G401.6 (cell line): Measurements from ENCODE around the gene COMMD1.
"Not testable (repeated sequence)": the region's sequence is repeated elsewhere in the genome, so short reads cannot be mapped to it uniquely, and the experiment has no call there.

ENCODE experiments used
- FAIRE-seq: peaks from 2 replicates; lab custom pipeline; 2012; peaks lifted over from hg19 to GRCh38; lab: Jason Lieb, UNC

COMMD1 gene

DNA sequence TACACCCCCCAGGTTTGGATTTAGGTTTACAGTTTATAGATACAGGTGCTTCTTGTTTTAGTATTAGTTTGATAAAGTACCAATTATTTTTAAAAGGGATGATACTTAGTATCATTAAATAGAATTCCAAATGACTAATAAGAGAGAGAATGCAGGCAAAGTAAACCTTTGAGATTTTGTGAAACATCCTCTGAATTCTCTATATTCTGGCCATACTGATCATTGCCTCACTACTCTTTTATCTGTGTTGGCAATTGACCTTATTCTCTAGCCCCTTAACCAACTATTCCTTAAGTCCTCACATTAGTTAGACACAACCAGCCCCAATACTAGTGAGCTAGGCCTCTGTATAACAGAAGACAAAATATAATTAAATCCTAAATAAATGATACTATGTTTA lies 125.4 kb downstream of the COMMD1 start:
- no peak for FAIRE-seq

GRCh38 chr2:62032096-62032495 lies 126.6 kb downstream of the COMMD1 start:
- FAIRE-seq: no peak

GRCh38 chr2:62034715-62035114 lies 129.2 kb downstream of the COMMD1 start:
- FAIRE-seq: no peak

GRCh38 chr2:62036229-62036628 lies 130.8 kb downstream of the COMMD1 start:
- FAIRE-seq: no peak

- FAIRE-seq: no peak
These were observed 131.3 kb downstream of the COMMD1 start for GRCh38 chr2:62036761-62037250.

DNA sequence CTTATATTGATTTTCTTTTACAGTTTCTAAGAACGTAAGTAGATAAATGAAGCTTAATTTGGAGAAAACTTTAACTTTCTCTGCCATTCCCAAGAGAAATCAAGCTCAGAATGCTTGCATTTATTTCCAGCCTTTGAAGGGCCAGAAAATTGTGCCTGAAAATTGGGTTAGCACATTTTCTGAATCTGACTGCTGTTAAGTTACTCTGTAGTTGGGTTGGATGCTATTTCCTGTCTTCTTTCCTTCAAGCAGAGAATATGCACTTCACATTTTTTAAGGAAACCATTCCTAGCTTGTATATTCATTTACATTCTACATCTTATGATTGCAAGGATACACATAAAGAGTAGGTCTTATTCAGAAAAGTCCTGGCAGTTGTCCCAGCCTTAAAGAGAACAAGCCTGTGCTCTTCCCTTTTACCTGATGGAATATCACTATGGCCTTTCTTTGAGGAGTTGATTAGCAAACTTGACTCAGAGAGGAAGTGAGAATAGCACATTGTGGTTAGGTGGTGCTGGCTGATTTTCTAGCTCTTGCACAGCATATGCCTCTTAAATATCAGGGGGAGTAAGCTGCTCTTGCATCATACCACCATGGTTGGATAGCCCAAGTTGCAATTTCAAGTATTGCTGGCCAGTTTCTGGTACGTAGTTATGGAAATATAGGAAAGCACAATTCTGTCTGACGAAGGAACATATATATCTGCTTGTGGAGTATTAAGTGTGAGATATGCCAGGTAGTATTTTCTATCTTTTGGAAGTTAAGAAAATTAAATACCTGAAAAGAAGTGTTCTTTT lies 133.7 kb downstream of the COMMD1 start:
- no peak for FAIRE-seq

GRCh38 chr2:62040926-62041325 lies 135.5 kb downstream of the COMMD1 start:
- no peak for FAIRE-seq

GRCh38 chr2:62041701-62042385 lies 136.4 kb downstream of the COMMD1 start:
- FAIRE-seq: not testable (repeated sequence)

DNA sequence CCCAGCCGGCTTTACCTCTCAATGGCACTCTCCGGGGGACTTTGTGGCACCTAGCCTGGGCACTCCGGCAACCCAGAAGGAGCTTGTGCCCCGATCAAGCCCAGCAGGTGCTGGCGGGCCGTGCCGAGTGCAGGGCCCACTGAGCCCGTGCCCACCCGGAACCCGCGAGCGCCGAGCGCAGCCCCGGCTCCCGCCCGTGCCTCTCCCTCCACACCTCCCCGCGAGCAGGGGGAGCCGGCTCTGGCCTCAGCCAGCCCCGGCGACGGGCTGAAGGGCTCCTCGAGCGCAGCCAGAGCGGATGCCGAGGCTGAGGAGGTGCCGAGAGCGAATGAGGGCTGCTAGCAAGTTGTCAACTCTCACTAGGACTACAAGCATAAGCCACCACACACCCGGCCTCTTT lies 136.9 kb downstream of the COMMD1 start:
- no peak for FAIRE-seq

DNA sequence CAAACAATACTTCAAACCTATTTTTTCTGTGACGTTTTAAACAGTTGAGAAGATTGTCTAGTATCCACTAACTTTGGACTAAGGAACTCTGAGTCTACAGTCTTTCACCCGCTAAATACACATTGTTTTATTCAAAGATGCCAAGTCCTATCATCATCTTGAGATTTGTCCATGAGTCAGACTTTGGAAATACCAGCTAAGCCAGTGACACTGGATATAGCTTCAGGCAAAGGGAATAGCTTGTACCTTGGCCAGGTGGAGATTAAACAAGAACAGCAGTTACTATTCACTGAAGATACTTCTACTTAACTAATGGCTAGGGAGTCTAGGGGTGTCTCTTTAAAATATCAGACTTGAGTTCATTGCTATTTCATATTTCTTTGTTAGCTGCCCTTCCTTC lies 137.5 kb downstream of the COMMD1 start:
- no peak for FAIRE-seq

GRCh38 chr2:62045017-62045543 lies 139.6 kb downstream of the COMMD1 start:
- FAIRE-seq: no peak

- FAIRE-seq: no peak
These were observed 140.7 kb downstream of the COMMD1 start for GRCh38 chr2:62046141-62046540.

DNA sequence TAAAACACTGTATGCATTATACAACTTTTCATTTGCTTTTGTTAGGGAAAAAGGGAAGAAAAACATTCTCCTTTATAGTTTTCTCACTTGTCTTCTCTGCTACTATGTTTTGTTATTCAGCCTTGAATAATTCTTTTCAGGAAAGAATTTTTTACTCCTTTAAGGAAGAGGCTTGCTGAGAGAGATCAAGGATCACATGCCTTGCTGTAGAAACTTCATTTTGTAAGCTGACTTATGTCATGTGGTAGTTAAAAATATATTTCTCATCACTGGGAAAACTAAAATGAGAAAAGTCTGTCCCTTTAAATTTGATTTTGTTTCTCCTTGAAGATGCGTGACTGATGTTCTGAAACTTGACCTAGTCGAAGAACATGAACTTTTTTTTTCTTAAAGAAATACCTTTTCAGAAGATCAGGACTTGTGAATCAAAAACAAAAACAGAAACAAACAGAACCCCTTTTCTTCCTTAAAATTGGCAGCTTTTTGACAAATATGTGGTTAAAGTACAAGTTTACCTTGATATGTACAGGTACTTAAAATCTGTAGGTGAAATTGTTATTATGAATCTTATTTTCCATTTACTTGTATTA lies 145.1 kb downstream of the COMMD1 start:
- FAIRE-seq: no peak

DNA sequence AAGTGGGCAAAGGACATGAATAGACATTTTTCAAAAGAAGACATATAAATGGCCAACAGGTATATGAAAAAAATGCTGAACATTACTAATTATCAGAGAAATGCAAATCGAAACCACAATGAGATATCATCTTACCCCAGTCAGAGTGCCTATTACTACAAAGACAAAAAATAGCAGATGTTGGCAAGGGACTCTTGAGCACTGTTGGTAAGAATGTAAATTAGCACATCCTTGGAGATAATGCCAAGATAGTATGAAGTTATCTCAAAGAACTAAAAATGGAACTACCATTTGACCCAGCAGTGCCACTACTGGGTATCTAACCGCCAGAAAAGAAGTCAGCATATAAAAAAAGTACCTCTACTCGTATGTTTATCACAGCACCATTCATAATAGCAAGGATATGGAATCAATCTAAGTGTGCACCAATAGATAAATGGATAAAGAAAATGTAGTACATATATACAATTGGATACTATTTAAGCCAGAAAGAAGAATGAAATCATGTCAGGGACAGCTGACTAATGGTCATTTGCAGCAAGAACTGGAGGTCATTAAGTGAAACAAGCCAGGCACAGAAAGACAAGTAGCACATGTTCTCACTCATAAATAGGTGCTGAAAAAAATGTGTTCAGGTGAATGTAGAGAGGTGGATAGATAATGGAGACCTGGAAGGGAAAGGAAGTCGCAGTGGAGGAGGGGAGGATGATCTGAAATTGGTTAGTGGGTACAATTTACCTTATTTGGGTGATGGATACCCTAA lies 148.7 kb downstream of the COMMD1 start:
- FAIRE-seq: no peak

GRCh38 chr2:62054916-62055450 lies 149.5 kb downstream of the COMMD1 start:
- no peak for FAIRE-seq

DNA sequence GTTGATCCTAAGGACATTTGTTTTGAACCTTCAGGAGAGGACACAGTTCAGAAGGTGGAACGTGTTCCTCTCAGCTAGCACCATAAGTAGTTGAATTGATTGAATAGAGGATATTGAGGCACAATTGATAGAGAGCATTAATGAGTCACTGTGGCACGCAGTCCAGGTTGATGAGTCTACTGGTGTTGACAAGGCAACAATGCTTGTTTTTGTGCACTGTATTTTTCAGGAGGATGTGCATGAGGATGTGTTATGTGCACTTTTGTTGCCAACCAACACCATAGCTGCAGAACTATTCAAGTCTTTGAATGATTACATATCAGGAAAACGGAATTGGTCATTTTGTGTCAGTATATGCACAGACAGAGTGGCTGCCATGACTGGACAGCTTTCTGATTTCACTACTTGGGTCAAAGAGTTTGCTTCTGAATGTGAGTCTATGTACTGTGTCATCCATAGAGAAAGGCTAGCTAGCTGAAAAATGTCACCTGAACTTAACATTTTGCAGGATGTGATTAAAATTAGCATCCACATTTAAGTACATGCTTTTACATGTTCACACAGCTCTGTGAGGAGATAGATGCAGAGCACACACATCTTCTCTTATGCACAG lies 150.4 kb downstream of the COMMD1 start:
- FAIRE-seq: no peak

DNA sequence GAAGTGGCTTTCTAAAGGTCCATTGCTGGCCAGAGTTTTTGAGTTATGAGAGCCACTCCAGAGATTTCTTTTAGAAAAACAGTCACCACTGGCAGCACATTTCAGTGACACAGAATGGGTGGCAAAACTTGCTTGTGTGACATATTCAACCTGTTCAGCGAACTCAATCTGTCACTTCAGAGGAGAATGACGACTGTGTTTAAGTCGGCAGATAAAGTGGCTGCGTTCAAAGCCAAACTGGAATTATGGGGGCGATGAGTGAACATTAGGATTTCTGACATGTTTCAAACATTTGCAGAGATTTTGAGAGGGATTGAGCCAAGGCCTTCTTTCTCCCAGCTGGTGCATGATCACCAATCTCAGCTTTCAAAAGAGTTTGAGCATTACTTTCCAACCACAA lies 150.9 kb downstream of the COMMD1 start:
- no peak for FAIRE-seq

DNA sequence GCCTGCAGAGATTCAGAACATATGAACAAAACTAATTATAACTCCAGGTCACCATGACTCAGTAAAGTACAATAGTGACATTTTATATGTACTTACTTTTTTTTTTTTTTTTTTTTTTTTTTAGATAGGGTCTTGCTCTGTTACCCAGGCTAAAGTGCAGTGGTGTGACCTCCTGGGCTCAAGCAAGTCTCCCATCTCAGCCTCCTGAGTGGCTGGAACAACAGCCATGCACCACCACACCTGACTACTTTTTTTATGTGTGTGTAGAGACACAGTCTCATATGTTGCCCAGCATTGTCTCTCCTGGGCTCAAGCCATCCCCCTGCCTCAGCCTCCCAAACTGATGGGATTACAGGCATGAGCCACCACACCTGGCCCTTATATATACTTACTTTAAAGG lies 159.8 kb downstream of the COMMD1 start:
- no peak for FAIRE-seq

- no peak for FAIRE-seq
These were observed 165.7 kb downstream of the COMMD1 start for GRCh38 chr2:62071126-62071598.

DNA sequence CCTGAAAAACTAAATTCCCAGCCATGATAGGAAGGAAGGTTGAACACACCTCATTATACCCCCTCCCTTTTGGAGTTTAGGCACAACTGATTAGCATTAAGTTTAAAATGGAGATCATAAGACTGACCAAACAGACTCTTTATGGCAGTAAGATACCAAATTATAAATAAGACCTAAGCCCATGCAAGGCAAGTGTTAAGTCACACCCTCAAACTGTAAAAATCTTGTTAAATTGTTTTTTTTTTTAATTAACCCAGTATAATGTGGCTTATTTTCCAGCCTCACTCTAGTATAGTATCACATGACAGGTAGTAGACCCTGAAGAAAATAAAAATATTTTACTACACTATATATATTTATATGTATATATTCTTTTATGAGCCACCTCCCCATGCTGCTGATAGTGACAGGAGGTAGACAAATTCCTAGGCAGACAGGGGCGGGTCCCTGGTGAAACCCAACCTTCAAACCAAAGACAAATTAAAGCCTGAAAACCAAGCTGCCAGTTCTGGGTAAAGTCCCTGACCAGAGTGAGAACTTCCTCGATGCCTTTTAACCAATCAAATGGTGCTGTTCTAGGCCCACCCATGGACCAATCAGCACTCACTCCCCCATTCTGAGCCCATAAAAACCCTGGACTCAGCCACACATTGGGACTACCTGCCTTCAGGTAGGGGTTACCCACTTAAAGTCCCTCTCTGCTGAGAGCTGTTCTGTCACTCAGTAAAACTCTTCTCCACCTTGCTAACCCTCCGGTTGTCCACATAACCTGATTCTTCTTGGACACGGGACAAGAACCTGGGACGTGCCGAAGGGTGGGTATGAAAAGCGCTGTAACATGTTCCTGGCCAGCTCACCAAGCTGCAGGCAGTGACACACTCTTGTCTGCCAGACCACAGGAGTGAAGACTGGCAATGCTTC lies 166.5 kb downstream of the COMMD1 start:
- no peak for FAIRE-seq
